Fibroblast of the aortic adventitia (primary cell): ENCODE measurements around the gene ASTL. TPM values are rescaled to one million over a fixed set of nuclear protein-coding genes. Genes with fewer than 3 reads are reported as not detected.

Source experiments
- DNase-seq: peaks from one replicate; pipeline ENCODE4 v3.0.0-alpha.2; 2010; ENCODE audit warnings: low read depth
- H3K4me3 ChIP-seq: 2 replicates; pipeline ENCODE4 v1.5.1; 2011; ENCODE audit warnings: low read depth, mild to moderate bottlenecking, control low read depth, low read length, moderate library complexity
- total RNA-seq: library from RNA; depleted of rRNA; stranded (reverse); fragments of >200 nt; gene quantifications from 2 replicates; pipeline ENCODE4 v1.2.3, GENCODE V29; 2012; ENCODE audit warnings: low replicate concordance
- TF ChIP-seq, protein P1 (sequence below): IDR thresholded peaks from 2 replicates; pipeline ENCODE4 v1.5.1; 2011; ENCODE audit warnings: mild to moderate bottlenecking, low read length, control low read depth, inconsistent platforms; ENCODE audit not compliant: insufficient read depth

ASTL gene
- total RNA-seq, 1 donor, result not detected

GRCh38 chr2:96130483-96130882, 7.8 kb downstream of the ASTL start:
- DNase-seq, result no peak

GRCh38 chr2:96129528-96130120, 8.7 kb downstream of the ASTL start:
- no peak for DNase-seq
- TF ChIP-seq, protein P1, sequence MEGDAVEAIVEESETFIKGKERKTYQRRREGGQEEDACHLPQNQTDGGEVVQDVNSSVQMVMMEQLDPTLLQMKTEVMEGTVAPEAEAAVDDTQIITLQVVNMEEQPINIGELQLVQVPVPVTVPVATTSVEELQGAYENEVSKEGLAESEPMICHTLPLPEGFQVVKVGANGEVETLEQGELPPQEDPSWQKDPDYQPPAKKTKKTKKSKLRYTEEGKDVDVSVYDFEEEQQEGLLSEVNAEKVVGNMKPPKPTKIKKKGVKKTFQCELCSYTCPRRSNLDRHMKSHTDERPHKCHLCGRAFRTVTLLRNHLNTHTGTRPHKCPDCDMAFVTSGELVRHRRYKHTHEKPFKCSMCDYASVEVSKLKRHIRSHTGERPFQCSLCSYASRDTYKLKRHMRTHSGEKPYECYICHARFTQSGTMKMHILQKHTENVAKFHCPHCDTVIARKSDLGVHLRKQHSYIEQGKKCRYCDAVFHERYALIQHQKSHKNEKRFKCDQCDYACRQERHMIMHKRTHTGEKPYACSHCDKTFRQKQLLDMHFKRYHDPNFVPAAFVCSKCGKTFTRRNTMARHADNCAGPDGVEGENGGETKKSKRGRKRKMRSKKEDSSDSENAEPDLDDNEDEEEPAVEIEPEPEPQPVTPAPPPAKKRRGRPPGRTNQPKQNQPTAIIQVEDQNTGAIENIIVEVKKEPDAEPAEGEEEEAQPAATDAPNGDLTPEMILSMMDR, result no peak
- H3K4me3 ChIP-seq, result no peak overlapping the region

More at GRCh38 chr2:96130483-96130882, 7.8 kb downstream of the ASTL start:
- H3K4me3 ChIP-seq, result no peak overlapping the region
- TF ChIP-seq, protein P1, result no peak

DNA sequence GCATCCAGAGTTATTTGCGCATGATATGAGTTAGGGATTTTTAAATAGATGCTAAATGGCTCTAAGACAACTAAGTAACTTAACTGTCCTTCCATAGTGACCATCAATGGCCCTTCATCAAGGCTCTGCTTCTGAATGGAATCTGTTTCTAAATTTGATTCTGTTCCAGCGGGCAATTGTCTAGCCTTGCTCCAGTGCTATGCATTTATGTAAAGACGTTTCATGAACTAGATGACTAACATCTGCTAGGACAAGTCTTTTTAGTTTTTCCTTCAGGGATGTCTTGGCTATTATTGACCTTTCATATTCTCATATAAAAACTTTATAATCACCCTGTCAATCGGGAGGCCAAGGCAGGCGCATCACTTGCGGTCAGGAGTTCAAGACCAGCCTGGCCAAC, 9.8 kb downstream of the ASTL start:
- TF ChIP-seq, protein P1, result no peak
- no peak for DNase-seq
- H3K4me3 ChIP-seq, result no peak overlapping the region

DNA sequence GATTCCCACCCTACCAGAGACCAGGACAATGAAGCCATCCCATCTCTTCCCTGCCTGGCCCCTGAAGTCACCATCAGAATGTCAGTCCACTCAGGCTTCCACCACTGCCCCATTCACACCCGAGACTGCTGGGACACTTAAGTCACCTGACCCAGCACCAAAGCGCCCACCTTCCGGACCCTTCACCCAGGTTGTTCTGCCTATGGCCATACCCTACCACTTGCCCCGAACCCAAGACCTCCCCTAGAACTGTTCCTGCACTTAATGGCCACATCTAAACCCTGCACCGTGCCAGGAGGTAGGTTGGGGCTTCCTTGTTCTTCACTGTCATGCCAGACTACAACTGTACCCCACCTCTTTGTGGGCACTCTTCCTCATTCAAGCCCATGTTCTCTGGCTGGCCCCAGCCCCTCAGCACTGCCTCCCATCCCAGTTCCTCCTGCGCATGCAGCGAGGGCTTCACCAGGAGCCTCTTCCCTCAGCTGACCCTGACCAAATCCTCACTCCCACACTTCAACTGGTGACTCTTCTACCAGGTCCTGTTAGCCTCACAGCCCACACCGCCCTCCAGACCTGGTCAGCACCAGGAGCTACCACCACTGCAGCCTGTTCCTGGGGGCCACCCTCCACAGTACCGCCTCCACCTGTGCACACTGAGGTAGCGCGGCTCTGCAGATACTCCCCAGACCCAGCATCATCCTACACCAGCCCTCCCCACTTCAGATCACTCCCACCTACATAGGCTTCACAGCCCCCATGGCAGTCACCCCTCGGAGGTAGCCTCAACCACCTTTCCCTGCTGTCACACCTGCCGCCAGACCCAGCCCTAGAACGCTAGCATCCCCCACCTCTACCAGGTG, 13.7 kb downstream of the ASTL start:
- no peak overlapping the region for H3K4me3 ChIP-seq
- DNase-seq, result no peak
- TF ChIP-seq, protein P1, result no peak

- no peak for DNase-seq
- no peak overlapping the region for H3K4me3 ChIP-seq
- TF ChIP-seq, protein P1, result no peak
Measured at GRCh38 chr2:96123936-96124335, 14.4 kb downstream of the ASTL start.

DNA sequence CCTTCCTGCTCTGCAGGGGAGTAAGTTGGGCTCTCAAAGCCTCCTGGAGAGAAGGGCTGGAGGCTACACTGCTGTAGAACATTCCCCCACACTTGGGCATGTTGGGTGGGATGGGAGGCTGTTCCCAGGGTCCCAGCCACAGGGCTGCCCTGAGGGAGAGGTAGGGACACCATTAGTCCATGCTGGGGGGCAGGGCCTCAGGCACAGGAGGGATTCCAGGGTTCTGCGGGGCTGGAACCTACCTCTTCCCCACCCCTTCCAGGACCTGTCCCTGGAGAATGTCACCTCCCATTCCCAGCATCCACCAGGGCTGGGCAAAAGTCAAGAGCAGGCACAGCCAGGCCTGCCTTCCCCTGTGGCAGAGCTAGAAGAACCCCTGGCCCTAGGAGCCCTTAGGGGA, 15.0 kb downstream of the ASTL start:
- TF ChIP-seq, protein P1, result no peak
- DNase-seq, result no peak
- no peak overlapping the region for H3K4me3 ChIP-seq
